HCT116 (cell line): ENCODE results near the gene CEP152.

ENCODE experiments used
- JUND ChIP-seq: IDR thresholded peaks from 2 replicates; pipeline ENCODE4 v1.6.1; 2012
- POLR2A ChIP-seq: IDR thresholded peaks from 2 replicates; pipeline ENCODE4 v1.7.0; 2011; ENCODE audit warnings: borderline replicate concordance; ENCODE audit not compliant: insufficient read depth, insufficient read length; ENCODE audit errors: extremely low read depth
- POLR2AphosphoS5 ChIP-seq: IDR thresholded peaks from 2 replicates; pipeline ENCODE4 v1.6.1; 2011; ENCODE audit warnings: mild to moderate bottlenecking, low read depth, low read length, moderate library complexity

- TF ChIP-seq POLR2AphosphoS5 (no peak), JUND (no peak), POLR2A (no peak)
These were observed 17.6 kb upstream of the CEP152 start for GRCh38 chr15:48828471-48828870.
